Measurements from ENCODE around the gene PHF20. TPM values are rescaled to one million over a fixed set of nuclear protein-coding genes. Genes with fewer than 3 reads are reported as not detected.

Gene PHF20
- total RNA-seq, 4 donors from 2014 or later, result 35.3 to 109 (median 76.5) TPM

DNA sequence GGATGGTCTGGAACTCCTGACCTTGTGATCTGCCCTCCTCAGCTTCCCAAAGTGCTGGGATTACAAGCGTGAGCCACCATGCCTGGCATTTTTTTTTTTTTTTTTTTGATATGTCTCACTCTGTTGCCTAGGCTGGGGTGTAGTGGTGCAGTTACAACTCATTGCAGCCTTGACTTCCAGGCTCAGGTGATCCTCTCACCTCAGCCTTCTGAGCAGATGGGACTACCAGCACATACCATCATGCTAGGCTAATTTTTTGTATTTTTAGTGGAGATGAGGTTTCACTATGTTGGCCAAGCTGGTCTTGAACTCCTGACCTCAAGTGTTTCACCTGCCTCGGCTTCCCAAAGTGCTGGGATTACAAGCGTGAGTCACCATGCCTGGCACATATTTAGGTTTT lies 34.3 kb downstream of the PHF20 start:
- no peaks in the 10 kb centered on the region for H3K9me3 ChIP-seq
- no peak for DNase-seq
- no peak for TF ChIP-seq POLR2A (IDR thresholded peaks at IDR 0.05)
- TF ChIP-seq, protein P1, sequence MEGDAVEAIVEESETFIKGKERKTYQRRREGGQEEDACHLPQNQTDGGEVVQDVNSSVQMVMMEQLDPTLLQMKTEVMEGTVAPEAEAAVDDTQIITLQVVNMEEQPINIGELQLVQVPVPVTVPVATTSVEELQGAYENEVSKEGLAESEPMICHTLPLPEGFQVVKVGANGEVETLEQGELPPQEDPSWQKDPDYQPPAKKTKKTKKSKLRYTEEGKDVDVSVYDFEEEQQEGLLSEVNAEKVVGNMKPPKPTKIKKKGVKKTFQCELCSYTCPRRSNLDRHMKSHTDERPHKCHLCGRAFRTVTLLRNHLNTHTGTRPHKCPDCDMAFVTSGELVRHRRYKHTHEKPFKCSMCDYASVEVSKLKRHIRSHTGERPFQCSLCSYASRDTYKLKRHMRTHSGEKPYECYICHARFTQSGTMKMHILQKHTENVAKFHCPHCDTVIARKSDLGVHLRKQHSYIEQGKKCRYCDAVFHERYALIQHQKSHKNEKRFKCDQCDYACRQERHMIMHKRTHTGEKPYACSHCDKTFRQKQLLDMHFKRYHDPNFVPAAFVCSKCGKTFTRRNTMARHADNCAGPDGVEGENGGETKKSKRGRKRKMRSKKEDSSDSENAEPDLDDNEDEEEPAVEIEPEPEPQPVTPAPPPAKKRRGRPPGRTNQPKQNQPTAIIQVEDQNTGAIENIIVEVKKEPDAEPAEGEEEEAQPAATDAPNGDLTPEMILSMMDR (IDR thresholded peaks at IDR 0.05), result no peak
- H3K27ac ChIP-seq, result no peak overlapping the region
- no peak overlapping the region for H3K4me3 ChIP-seq
- no peaks in the 10 kb centered on the region for H3K27me3 ChIP-seq
- no peaks in the 10 kb centered on the region for H3K4me1 ChIP-seq
- H3K36me3 ChIP-seq, result no peaks in the 10 kb centered on the region
- intact Hi-C loops (cut with DNase I; ENCODE audit: low total_unique reads), result no loop called here

DNA sequence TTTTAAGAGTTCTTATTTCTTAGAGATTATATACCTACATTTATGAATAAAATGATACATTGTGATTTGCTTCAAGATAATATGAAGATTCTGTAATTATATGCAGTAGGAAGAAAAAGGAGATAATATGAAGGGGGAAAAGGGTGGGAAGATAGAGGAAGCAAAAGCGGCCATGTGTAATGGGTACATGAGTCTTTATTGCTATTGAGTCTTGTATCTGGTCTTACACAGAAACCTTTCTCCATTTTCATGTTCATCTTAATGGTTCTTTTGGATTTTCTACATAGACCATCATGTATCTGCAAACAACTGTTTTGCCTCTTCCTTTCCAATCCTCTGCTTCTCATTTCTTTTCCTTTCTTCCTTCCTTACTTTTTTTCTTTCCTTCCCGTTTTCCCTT lies 36.1 kb downstream of the PHF20 start:
- no peaks in the 10 kb centered on the region for H3K4me1 ChIP-seq
- no peak overlapping the region for H3K27ac ChIP-seq
- no peaks in the 10 kb centered on the region for H3K27me3 ChIP-seq
- H3K9me3 ChIP-seq, result no peaks in the 10 kb centered on the region
- intact Hi-C loops (cut with DNase I; ENCODE audit: low total_unique reads), result no loop called here
- H3K4me3 ChIP-seq, result no peak overlapping the region
- TF ChIP-seq, protein P1 (IDR thresholded peaks at IDR 0.05), result no peak
- no peak for TF ChIP-seq POLR2A (IDR thresholded peaks at IDR 0.05)
- H3K36me3 ChIP-seq, result no peaks in the 10 kb centered on the region
- DNase-seq, result no peak

DNA sequence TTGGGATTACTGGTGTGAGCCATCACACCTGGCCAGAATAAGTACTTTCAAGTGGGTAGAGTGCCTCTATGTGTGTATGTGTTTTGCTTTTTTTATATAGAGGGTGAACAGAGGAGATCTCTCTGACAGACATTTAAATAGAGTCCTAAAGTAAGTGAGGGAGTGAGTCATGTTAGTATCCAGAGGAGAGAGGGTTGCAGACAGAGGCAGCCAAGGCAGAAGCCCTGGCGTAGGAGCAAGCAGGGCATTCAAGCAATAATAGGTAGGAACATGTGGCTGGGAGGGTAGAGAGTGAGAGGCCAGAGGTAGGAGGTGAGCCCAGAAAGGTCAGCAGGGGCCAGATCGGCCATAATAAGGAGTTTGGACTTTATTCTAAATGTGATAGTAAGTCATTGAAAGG lies 48.9 kb downstream of the PHF20 start:
- Histone ChIP-seq H3K9me3 (no peaks in the 10 kb centered on the region), H3K27ac (peak overlapping the region; percentile 44 to 83), H3K27me3 (no peaks in the 10 kb centered on the region), H3K4me3 (no peak overlapping the region), H3K36me3 (no peaks in the 10 kb centered on the region), H3K4me1 (peaks cover 0 to 13% of the 10 kb centered on the region in 2 donors)
- TF ChIP-seq, protein P1 (IDR thresholded peaks at IDR 0.05), result no peak
- TF ChIP-seq POLR2A (IDR thresholded peaks at IDR 0.05), result no peak
- no peak for DNase-seq
- intact Hi-C loops (cut with DNase I; ENCODE audit: low total_unique reads), result no loop called here

DNA sequence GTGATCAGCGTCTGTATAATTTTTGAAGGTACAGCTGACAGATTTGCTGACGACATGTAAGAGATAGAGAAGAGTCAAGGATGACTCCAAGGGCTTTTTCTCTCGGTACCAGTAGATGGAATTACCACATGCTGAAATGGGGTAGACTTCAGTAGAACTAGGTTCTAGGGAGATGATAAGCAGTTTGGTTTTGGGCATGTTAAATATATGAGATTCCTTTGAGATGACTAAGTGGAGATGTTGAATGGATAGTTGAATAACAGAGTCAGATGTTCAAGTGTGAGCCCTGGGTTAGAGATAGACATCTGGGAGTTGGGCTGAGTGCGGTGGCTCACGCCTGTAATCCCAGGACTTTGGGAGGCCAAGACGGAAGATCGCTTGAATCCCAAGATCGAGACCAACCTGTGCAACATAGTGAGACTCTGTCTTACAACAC lies 50.0 kb downstream of the PHF20 start:
- intact Hi-C loops (cut with DNase I; ENCODE audit: low total_unique reads), result no loop called here
- peak overlapping the region; percentile 18 to 83 for H3K27ac ChIP-seq
- no peaks in the 10 kb centered on the region for H3K27me3 ChIP-seq
- no peaks in the 10 kb centered on the region for H3K36me3 ChIP-seq
- H3K9me3 ChIP-seq, result no peaks in the 10 kb centered on the region
- no peak overlapping the region for H3K4me3 ChIP-seq
- DNase-seq, result no peak
- TF ChIP-seq, protein P1 (IDR thresholded peaks at IDR 0.05), result no peak
- no peak for TF ChIP-seq POLR2A (IDR thresholded peaks at IDR 0.05)
- peaks cover 0 to 13% of the 10 kb centered on the region in 2 donors for H3K4me1 ChIP-seq

DNA sequence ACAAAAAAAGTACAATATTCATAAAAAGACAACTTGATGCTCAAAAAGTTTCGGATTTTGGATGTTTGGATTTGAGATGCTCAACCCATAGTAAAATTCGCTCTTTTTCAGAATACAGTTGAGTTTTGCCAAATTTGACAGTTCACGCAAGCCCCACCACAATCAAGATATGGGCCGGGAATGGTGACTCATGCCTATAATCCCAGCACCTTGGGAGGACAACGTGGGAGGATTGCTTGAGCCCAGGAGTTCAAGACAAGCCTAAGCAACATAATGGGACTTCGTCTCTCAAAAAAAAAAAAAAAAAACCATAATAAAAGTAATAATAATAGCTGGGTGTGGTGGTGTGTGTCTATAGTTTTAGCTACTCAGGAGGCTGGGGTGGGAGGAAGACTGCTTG lies 51.3 kb downstream of the PHF20 start:
- Histone ChIP-seq H3K27ac (no peak overlapping the region), H3K4me1 (peaks cover 0 to 13% of the 10 kb centered on the region in 2 donors), H3K27me3 (no peaks in the 10 kb centered on the region), H3K4me3 (no peak overlapping the region), H3K9me3 (no peaks in the 10 kb centered on the region), H3K36me3 (no peaks in the 10 kb centered on the region)
- intact Hi-C loops (cut with DNase I; ENCODE audit: low total_unique reads), result no loop called here
- TF ChIP-seq, protein P1 (IDR thresholded peaks at IDR 0.05), result no peak
- no peak for TF ChIP-seq POLR2A (IDR thresholded peaks at IDR 0.05)
- DNase-seq, result no peak
